H1 (cell line): ENCODE data around the gene CAMTA2. TPM values are rescaled to one million over a fixed set of nuclear protein-coding genes. Genes with fewer than 3 reads are reported as not detected.

ENCODE experiments used
- CTCF ChIA-PET: fragments of 300-600 bp; sonication (Branson Sonifier 250); formaldehyde crosslinking; loops from one replicate; lab custom pipeline; 2021; ENCODE audit not compliant: partially characterized antibody; lab: Charles Lee
- POLR2A ChIA-PET: fragments of 300-600 bp; sonication (Branson Sonifier 250); formaldehyde crosslinking; loops from one replicate; lab custom pipeline; 2021; ENCODE audit warnings: inconsistent platforms; ENCODE audit not compliant: partially characterized antibody; lab: Charles Lee
- DNase-seq, 2 experiments: peaks; one replicate each; pipeline versions ENCODE4 v3.0.0 to v3.0.0-alpha.2; 2010 to 2022; ENCODE audit warnings: low spot score in 2 of 2, low read depth in 1 of 2, mixed read lengths in 1 of 2
- FAIRE-seq: peaks from 2 replicates; lab custom pipeline; 2011; peaks lifted over from hg19 to GRCh38; lab: Jason Lieb, UNC
- H2AFZ ChIP-seq: 2 replicates; pipeline ENCODE4 v1.8.1; 2012; ENCODE audit warnings: low read length, inconsistent platforms
- H2AK5ac ChIP-seq: 2 replicates; pipeline ENCODE4 v1.6.1; 2013; ENCODE audit warnings: low read depth, low read length
- H2BK120ac ChIP-seq: replicated peaks from 2 replicates; pipeline ENCODE3; 2013; ENCODE audit warnings: low read depth, low read length, inconsistent platforms
- H2BK12ac ChIP-seq: 2 replicates; pipeline ENCODE4 v1.6.1; 2013; ENCODE audit warnings: low read depth, low read length
- H2BK15ac ChIP-seq: 2 replicates; pipeline ENCODE4 v1.6.1; 2013; ENCODE audit warnings: low read length
- H2BK20ac ChIP-seq: 2 replicates; pipeline ENCODE4 v1.6.1; 2013; ENCODE audit warnings: low read length
- H2BK5ac ChIP-seq: 2 replicates; pipeline ENCODE4 v1.6.1; 2013; ENCODE audit warnings: low read depth, low read length
- H3K14ac ChIP-seq: 2 replicates; pipeline ENCODE4 v1.6.1; 2013; ENCODE audit warnings: inconsistent platforms; ENCODE audit not compliant: insufficient read length
- H3K18ac ChIP-seq: 2 replicates; pipeline ENCODE4 v1.6.1; 2013; ENCODE audit warnings: low read length; ENCODE audit errors: extremely low read depth
- H3K23ac ChIP-seq: 2 replicates; pipeline ENCODE4 v1.6.1; 2013; ENCODE audit warnings: inconsistent platforms; ENCODE audit not compliant: insufficient read length
- H3K23me2 ChIP-seq: 2 replicates; pipeline ENCODE4 v1.6.1; 2013; ENCODE audit warnings: low read depth, low read length
- H3K27ac ChIP-seq: 2 replicates; pipeline ENCODE4 v1.6.1; 2011; ENCODE audit warnings: low read depth, low read length, inconsistent platforms
- H3K27me3 ChIP-seq, 4 experiments: replicated peaks in 1 of 4; 1 replicate in 1 of 4; 2 replicates in 3 of 4; pipeline versions ENCODE4 v1.6.1 to v1.8.1; 2011 to 2013; ENCODE audit warnings: low read length in 3 of 4, mild to moderate bottlenecking in 3 of 4, inconsistent platforms in 2 of 4, mixed read lengths in 2 of 4, moderate library complexity in 1 of 4; ENCODE audit not compliant: control insufficient read depth in 3 of 4, insufficient read depth in 3 of 4; ENCODE audit errors: extremely low read depth in 1 of 4
- H3K36me3 ChIP-seq, 4 experiments: 2 replicates each; pipeline versions ENCODE4 v1.6.1 to v1.8.1; 2011 to 2013; ENCODE audit warnings: mild to moderate bottlenecking in 4 of 4, low read length in 3 of 4, moderate library complexity in 2 of 4, control low read depth in 1 of 4, inconsistent platforms in 1 of 4; ENCODE audit not compliant: insufficient read depth in 4 of 4, control insufficient read depth in 2 of 4
- H3K4ac ChIP-seq: replicated peaks from 2 replicates; pipeline ENCODE3; 2013; ENCODE audit warnings: low read length, low read depth, mixed read lengths, inconsistent platforms; ENCODE audit not compliant: insufficient read length
- H3K4me1 ChIP-seq, 4 experiments: replicated peaks in 1 of 4; 1 replicate in 1 of 4; 2 replicates in 3 of 4; pipeline versions ENCODE4 v1.6.1 to v1.8.1; 2011 to 2013; ENCODE audit warnings: low read length in 3 of 4, inconsistent platforms in 2 of 4, mixed read lengths in 1 of 4; ENCODE audit not compliant: insufficient read depth in 4 of 4, control insufficient read depth in 3 of 4
- H3K4me2 ChIP-seq, 2 experiments: 2 replicates each; pipeline versions ENCODE4 v1.6.1 to v1.8.1; 2011 to 2013; ENCODE audit warnings: low read depth in 2 of 2, low read length in 2 of 2, control low read depth in 1 of 2, inconsistent platforms in 1 of 2, mild to moderate bottlenecking in 1 of 2; ENCODE audit not compliant: insufficient read depth in 1 of 2
- H3K4me3 ChIP-seq, 4 experiments: fragments of 200-600, 300-600 bp in 1 of 4; sonication (generic), shearing (Covaris generic), sonication (Bioruptor Twin) in 1 of 4; 2 replicates each; pipeline versions ENCODE4 v1.5.1 to v1.8.1; 2011 to 2016; ENCODE audit warnings: low read length in 4 of 4, low read depth in 3 of 4, control low read depth in 2 of 4, inconsistent platforms in 2 of 4, mild to moderate bottlenecking in 2 of 4, mixed read lengths in 1 of 4, moderate library complexity in 1 of 4; ENCODE audit not compliant: insufficient read depth in 2 of 4; ENCODE audit errors: extremely low read depth in 1 of 4
- H3K56ac ChIP-seq: replicated peaks from 2 replicates; pipeline ENCODE3; 2013; ENCODE audit warnings: low read depth, mild to moderate bottlenecking, mixed read lengths, low read length, inconsistent platforms; ENCODE audit not compliant: insufficient read length
- H3K79me1 ChIP-seq: 2 replicates; pipeline ENCODE4 v1.6.1; 2013; ENCODE audit warnings: low read depth, low read length, control low read depth
- H3K79me2 ChIP-seq, 2 experiments: 2 replicates each; pipeline versions ENCODE4 v1.6.1 to v1.8.1; 2012 to 2013; ENCODE audit warnings: low read length in 2 of 2, mild to moderate bottlenecking in 2 of 2, inconsistent platforms in 1 of 2; ENCODE audit not compliant: insufficient read depth in 2 of 2, control insufficient read depth in 1 of 2
- H3K9ac ChIP-seq, 4 experiments: replicated peaks in 1 of 4; 1 replicate in 1 of 4; 2 replicates in 3 of 4; pipeline versions ENCODE4 v1.6.1 to v1.8.1; 2011 to 2013; ENCODE audit warnings: low read depth in 3 of 4, low read length in 3 of 4, control low read depth in 2 of 4, mild to moderate bottlenecking in 2 of 4, moderate library complexity in 2 of 4, inconsistent platforms in 1 of 4; ENCODE audit errors: extremely low read depth in 1 of 4
- H3K9me3 ChIP-seq, 2 experiments: 2 replicates each; pipeline versions ENCODE4 v1.6.1 to v1.8.1; 2012 to 2013; ENCODE audit warnings: mild to moderate bottlenecking in 2 of 2, moderate library complexity in 2 of 2, control low read depth in 1 of 2, inconsistent platforms in 1 of 2, low read depth in 1 of 2, low read length in 1 of 2, mixed read lengths in 1 of 2; ENCODE audit not compliant: insufficient read depth in 2 of 2
- H4K20me1 ChIP-seq, 2 experiments: replicated peaks in 1 of 2; 2 replicates each; pipeline versions ENCODE3 to v1.8.1; 2011 to 2013; ENCODE audit warnings: inconsistent platforms in 2 of 2, low read length in 2 of 2, mild to moderate bottlenecking in 1 of 2; ENCODE audit not compliant: insufficient read depth in 2 of 2, control insufficient read depth in 1 of 2
- H4K5ac ChIP-seq: 2 replicates; pipeline ENCODE4 v1.6.1; 2013; ENCODE audit warnings: low read length, low read depth, mixed read lengths, inconsistent platforms; ENCODE audit not compliant: insufficient read length
- H4K8ac ChIP-seq: 2 replicates; pipeline ENCODE4 v1.8.0; 2013; ENCODE audit warnings: mild to moderate bottlenecking, moderate library complexity, low read length, inconsistent platforms; ENCODE audit not compliant: insufficient read depth; ENCODE audit errors: extremely low read depth
- H4K91ac ChIP-seq: replicated peaks from 2 replicates; pipeline ENCODE3; 2013; ENCODE audit warnings: low read length, mixed read lengths, inconsistent platforms; ENCODE audit not compliant: insufficient read length
- MAX ChIP-seq: IDR thresholded peaks from 2 replicates; pipeline ENCODE4 v1.6.1; 2012; ENCODE audit warnings: inconsistent platforms
- POLR2A ChIP-seq, 2 experiments: IDR thresholded peaks; 1 replicate in 1 of 2; 2 replicates in 1 of 2; pipeline ENCODE4 v1.6.1; 2011; ENCODE audit warnings: low read depth in 2 of 2, low read length in 2 of 2, mild to moderate bottlenecking in 2 of 2; ENCODE audit errors: control extremely low read depth in 1 of 2
- POLR2AphosphoS5 ChIP-seq: IDR thresholded peaks from 2 replicates; pipeline ENCODE4 v1.6.1; 2011; ENCODE audit warnings: low read depth, low read length
- SRF ChIP-seq: IDR thresholded peaks from 2 replicates; pipeline ENCODE4 v1.6.1; 2011; ENCODE audit warnings: mild to moderate bottlenecking, low read depth, low read length, moderate library complexity
- WGBS, 2 experiments: shearing (Covaris generic) in 1 of 2; methylation state at CpG; one replicate each; pipeline versions ENCODE4 v1.1.6 to v1.1.7; 2013 to 2015; ENCODE audit warnings: low lambda C conversion rate in 2 of 2, mixed read lengths in 2 of 2, inconsistent platforms in 1 of 2, low coverage in 1 of 2, missing lambda C conversion rate in 1 of 2; ENCODE audit not compliant: insufficient replicate concordance in 2 of 2, insufficient coverage in 1 of 2, insufficient read length in 1 of 2; ENCODE audit errors: extremely low coverage in 1 of 2, missing lambda C conversion rate in 1 of 2; 5-methylcytosine and 5-hydroxymethylcytosine counted together
- polyA plus RNA-seq, 7 experiments: library from polyadenylated mRNA; depleted of rRNA in 3 of 7; stranded (reverse) in 5 of 7; unstranded in 2 of 7; fragments of >200 nt in 5 of 7; fragments of 200-250 nt in 2 of 7; gene quantifications; 1 replicate in 5 of 7; 2 replicates in 1 of 7; 4 replicates in 1 of 7; pipeline versions ENCODE4 v1.2.1 to v1.2.3, GENCODE V29; 2011 to 2013; ENCODE audit warnings: missing spikeins in 2 of 7, mixed read lengths in 2 of 7
- total RNA-seq: library from RNA; stranded (reverse); fragmentation: NEBNext Ultra II Directional; extraction: Animal tissue kit (Norgen Biotek cat#: 25700); gene quantifications from 2 replicates; pipeline ENCODE4 v1.2.1, GENCODE V29; 2021

The CAMTA2 gene
- total and polyA plus RNA-seq, 2 of the 8 experiments (the other 6 are each of a cell fraction or from before 2014, with no cell fraction given): 5.5 to 12.0 TPM

DNA sequence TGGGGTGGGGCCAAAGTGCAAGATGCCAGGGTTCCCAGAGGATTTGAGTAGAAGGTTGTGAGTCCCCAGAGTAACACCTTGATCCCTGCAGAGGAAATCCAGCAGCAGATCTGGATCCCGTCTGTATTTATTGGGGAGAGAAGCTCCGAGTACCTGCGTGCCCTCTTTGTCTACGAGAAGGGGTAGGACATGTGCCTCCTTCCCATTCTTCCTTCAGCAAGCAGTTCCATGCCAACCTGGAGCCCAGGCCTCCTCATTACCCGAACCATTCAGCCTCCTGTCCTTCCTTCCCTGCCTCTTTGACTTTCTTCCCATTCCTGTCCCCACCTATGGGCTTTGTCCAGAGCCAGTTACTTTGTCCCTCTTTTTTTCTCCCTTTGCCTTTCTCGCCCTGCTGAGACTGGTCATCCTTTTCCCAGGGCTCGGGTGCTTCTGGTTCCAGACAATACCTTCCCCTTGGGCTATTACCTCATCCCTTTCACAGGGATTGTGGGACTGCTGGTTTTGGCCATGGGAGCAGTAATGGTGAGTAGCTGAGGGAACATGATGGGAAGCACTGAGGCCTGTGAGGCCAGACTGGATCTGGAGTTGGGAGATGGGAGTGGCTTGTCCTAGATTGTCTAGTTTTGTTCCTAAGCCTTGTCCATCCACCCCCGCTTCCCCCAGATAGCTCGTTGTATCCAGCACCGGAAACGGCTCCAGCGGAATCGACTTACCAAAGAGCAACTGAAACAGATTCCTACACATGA, 44.5 kb downstream of the CAMTA2 start:
- Histone ChIP-seq H3K18ac (no peak overlapping the region), H3K23ac (no peak overlapping the region), H3K79me2 (peaks cover 8 to 66% of the 10 kb centered on the region in 2 experiments), H4K20me1 (peaks cover 15 to 23% of the 10 kb centered on the region in 2 experiments), H3K4me1 (peaks cover 4 to 18% (median 9%) of the 10 kb centered on the region in 4 experiments), H3K79me1 (peaks cover 10% of the 10 kb centered on the region), H3K36me3 (peaks cover 12 to 47% (median 31%) of the 10 kb centered on the region in 4 experiments), H4K8ac (no peak overlapping the region), H3K9me3 (no peaks in the 10 kb centered on the region), H3K9ac (no peak overlapping the region), H4K91ac (no peak overlapping the region), H2BK5ac (no peak overlapping the region), H3K27ac (no peak overlapping the region), H3K4me2 (no peak overlapping the region), H3K56ac (no peak overlapping the region), H3K4ac (no peak overlapping the region), H3K23me2 (peaks cover 25% of the 10 kb centered on the region), H2BK12ac (no peak overlapping the region), H2AK5ac (no peak overlapping the region), H3K14ac (no peak overlapping the region), H3K27me3 (no peaks in the 10 kb centered on the region), H2BK120ac (no peak overlapping the region), H2AFZ (no peak overlapping the region), H4K5ac (no peak overlapping the region), H2BK20ac (no peak overlapping the region), H2BK15ac (no peak overlapping the region), H3K4me3 (no peak overlapping the region)
- POLR2A ChIA-PET: interaction anchor here (0.7 to 27.4 kb wide), 9 partner anchors 9 to 254 kb away, joined by 3 to 987 read pairs (median 6); partner anchors contain the start of genes ENO3, PFN1 and SPAG7
- WGBS, 2 experiments: 94% methylated on average over 12 of the region's 13 CpGs; no CpG with 5 or more reads in 1 of the 2 experiments
- CTCF ChIA-PET: interaction anchor here (0.8 to 5.9 kb wide), 5 partner anchors 10 to 41 kb away, joined by 3 to 26 read pairs (median 3); no protein-coding TSS in a partner anchor
- TF ChIP-seq MAX: no peak
- TF ChIP-seq POLR2AphosphoS5: peak; percentile 43; the same call in 1 of the 2 replicates
- TF ChIP-seq POLR2A (IDR thresholded peaks at IDR 0.05; ENCODE audit: control extremely low read depth in 1 of 2, low read depth in 2 of 2, low read length in 2 of 2): peak; percentile 38 to 47; a peak in 2 of 3 replicates
- TF ChIP-seq SRF: no peak
- DNase-seq (no peak), FAIRE-seq (no peak)
